LNCaP clone FGC (cell line): Measurements from ENCODE around the gene SAFB.
"Not testable (repeated sequence)": the region's sequence is repeated elsewhere in the genome, so short reads cannot be mapped to it uniquely, and the experiment has no call there.

Source experiments
- DNase-seq: peaks from one replicate; pipeline ENCODE4 v3.0.0-alpha.2; 2011; ENCODE audit warnings: low read depth
- H3K4me3 ChIP-seq: 2 replicates; pipeline ENCODE4 v1.5.1; 2011; ENCODE audit warnings: mild to moderate bottlenecking, low read depth, low read length, control low read depth
- CTCF ChIP-seq: IDR thresholded peaks from 2 replicates; pipeline ENCODE4 v1.5.1; 2012; ENCODE audit warnings: mild to moderate bottlenecking; ENCODE audit not compliant: control insufficient read depth, insufficient read depth; ENCODE audit errors: extremely low read depth

The SAFB gene

GRCh38 chr19:5683177-5683886 is 60.4 kb downstream of the SAFB start:
- no peak for TF ChIP-seq CTCF
- DNase-seq: no peak
- H3K4me3 ChIP-seq: no peak overlapping the region

GRCh38 chr19:5684694-5685430 is 62.0 kb downstream of the SAFB start:
- no peak overlapping the region for H3K4me3 ChIP-seq
- TF ChIP-seq CTCF: no peak
- no peak for DNase-seq

- no peak for DNase-seq
- peak overlapping the region; percentile 55 for H3K4me3 ChIP-seq
- TF ChIP-seq CTCF: no peak
Observed at GRCh38 chr19:5686326-5686646, 63.4 kb downstream of the SAFB start.

- DNase-seq: peak; percentile 96
- H3K4me3 ChIP-seq: peak overlapping the region; percentile 55
- peak; percentile 92 for TF ChIP-seq CTCF
Observed at GRCh38 chr19:5686647-5687359, 63.9 kb downstream of the SAFB start.

GRCh38 chr19:5687360-5688198 is 64.7 kb downstream of the SAFB start:
- H3K4me3 ChIP-seq: peak overlapping the region; percentile 55
- TF ChIP-seq CTCF: no peak
- DNase-seq: no peak

- not testable (repeated sequence) for DNase-seq, H3K4me3 ChIP-seq
Observed at GRCh38 chr19:5688262-5688881, 65.5 kb downstream of the SAFB start.
